K562 (cell line): ENCODE results near the gene HNRNPF. TPM values are rescaled to one million over a fixed set of nuclear protein-coding genes. Genes with fewer than 3 reads are reported as not detected.

Experiments used
- EGR1 ChIP-seq: fragments of 450-650 bp; conservative IDR thresholded peaks from 2 replicates; pipeline ENCODE4 v1.6.1; 2017; ENCODE audit warnings: mild to moderate bottlenecking
- EZH2 ChIP-seq: IDR thresholded peaks from 2 replicates; pipeline ENCODE4 v1.6.1; 2012; ENCODE audit warnings: low read depth, mild to moderate bottlenecking, inconsistent platforms, low read length, borderline replicate concordance
- NFE2 ChIP-seq: IDR thresholded peaks from 2 replicates; pipeline ENCODE4 v1.6.1; 2014; ENCODE audit warnings: antibody characterized with exemption, low read depth
- NR2F6 ChIP-seq: fragments of 450-650 bp; formaldehyde crosslinking; IDR thresholded peaks from 2 replicates; pipeline ENCODE4 v1.4.0; 2020; ENCODE audit warnings: mild to moderate bottlenecking
- NRF1 ChIP-seq, 2 experiments: fragments of 450-650 bp; IDR thresholded peaks in 1 of 2; conservative IDR thresholded peaks in 1 of 2; 2 replicates each; pipeline ENCODE4 v1.6.1; 2014; ENCODE audit warnings: mild to moderate bottlenecking in 2 of 2
- SNIP1 ChIP-seq: fragments of 450-650 bp; IDR thresholded peaks from 2 replicates; pipeline ENCODE4 v1.7.1; 2017; ENCODE audit warnings: low read depth, mild to moderate bottlenecking
- SREBF1 ChIP-seq: fragments of 150-350 bp; IDR thresholded peaks from 2 replicates; pipeline ENCODE4 v1.6.1; 2014; ENCODE audit warnings: antibody characterized with exemption, low read depth, low read length, borderline replicate concordance
- TEAD1 ChIP-seq, 2 experiments: fragments of 450-650 bp in 1 of 2; sonication (generic) in 1 of 2; formaldehyde crosslinking; IDR thresholded peaks; 2 replicates each; pipeline versions ENCODE4 v1.4.0 to v1.8.0; 2020 to 2022; ENCODE audit warnings: mild to moderate bottlenecking in 2 of 2, missing genetic modification reagents in 1 of 2
- TFAM ChIP-seq: fragments of 250-450 bp; sonication (Bioruptor Pico); conservative IDR thresholded peaks from 2 replicates; pipeline ENCODE4 v1.5.0; 2021; ENCODE audit warnings: mild to moderate bottlenecking, moderate library complexity
- ZBTB7A ChIP-seq: IDR thresholded peaks from 2 replicates; pipeline ENCODE4 v1.6.1; 2011; ENCODE audit warnings: low read depth, mild to moderate bottlenecking, low read length, moderate library complexity, borderline replicate concordance; ENCODE audit not compliant: control insufficient read depth
- ZNF584 ChIP-seq: fragments of 200-800 bp; sonication (Bioruptor generic); IDR thresholded peaks from 2 replicates; pipeline ENCODE4 v1.6.1; 2016; ENCODE audit warnings: low read depth, mild to moderate bottlenecking, missing genetic modification characterization, missing compliant biosample characterization
- ZNF644 ChIP-seq: fragments of 200-800 bp; sonication (Bioruptor generic); IDR thresholded peaks from 2 replicates; pipeline ENCODE4 v1.6.1; 2016; ENCODE audit warnings: low read depth, missing genetic modification characterization, missing compliant biosample characterization
- ZSCAN32 ChIP-seq: fragments of 450-650 bp; formaldehyde crosslinking; IDR thresholded peaks from 2 replicates; pipeline ENCODE4 v1.4.0; 2020; ENCODE audit warnings: mild to moderate bottlenecking, moderate library complexity
- polyA plus RNA-seq, 8 experiments: library from polyadenylated mRNA; depleted of rRNA in 4 of 8; stranded (reverse) in 5 of 8; unstranded in 3 of 8; fragments of >200 nt; fragmentation: Nextera tagmentation in 2 of 8; fragmentation: Illumina TruSeq in 1 of 8; extraction: Ambion mirVana in 2 of 8; extraction: Trizol in 1 of 8; gene quantifications; 2 replicates each; pipeline versions ENCODE4 v1.2.1 to v1.2.3, GENCODE V29; 2011 to 2014; ENCODE audit warnings: inconsistent platforms in 1 of 8, missing spikeins in 1 of 8
- total RNA-seq, 7 experiments: library from RNA; depleted of rRNA in 6 of 7; stranded (reverse); fragments of >200 nt in 6 of 7; fragmentation: Illumina TruSeq in 2 of 7; extraction: Trizol in 2 of 7; gene quantifications; 2 replicates each; pipeline versions ENCODE4 v1.2.1 to v1.2.3, GENCODE V29; 2011 to 2021; ENCODE audit warnings: low replicate concordance in 1 of 7
- TF ChIP-seq, protein P1 (sequence below), 2 experiments: fragments of 450-650 bp in 1 of 2; sonication (generic) in 1 of 2; formaldehyde crosslinking in 1 of 2; IDR thresholded peaks in 1 of 2; conservative IDR thresholded peaks in 1 of 2; 2 replicates each; pipeline versions ENCODE4 v1.6.1 to v1.8.1; 2016 to 2023; ENCODE audit warnings: mild to moderate bottlenecking in 2 of 2, moderate library complexity in 2 of 2, inconsistent platforms in 1 of 2, missing genetic modification reagents in 1 of 2
- TF ChIP-seq, protein P2 (sequence below): fragments of 450-650 bp; IDR thresholded peaks from 2 replicates; pipeline ENCODE4 v1.7.1; 2018; ENCODE audit warnings: mild to moderate bottlenecking, low read depth; ENCODE audit not compliant: partially characterized antibody
- TF ChIP-seq, protein P3 (sequence below), 2 experiments: fragments of 450-650 bp; formaldehyde crosslinking in 1 of 2; IDR thresholded peaks; 2 replicates each; pipeline versions ENCODE4 v1.4.0 to v1.6.1; 2014 to 2020; ENCODE audit warnings: mild to moderate bottlenecking in 2 of 2, borderline replicate concordance in 1 of 2, low read depth in 1 of 2

HNRNPF gene
- total and polyA plus RNA-seq, 9 of the 15 experiments (the other 6 are each of a cell fraction or from before 2014, with no cell fraction given) = 192 to 489 (median 416) TPM

DNA sequence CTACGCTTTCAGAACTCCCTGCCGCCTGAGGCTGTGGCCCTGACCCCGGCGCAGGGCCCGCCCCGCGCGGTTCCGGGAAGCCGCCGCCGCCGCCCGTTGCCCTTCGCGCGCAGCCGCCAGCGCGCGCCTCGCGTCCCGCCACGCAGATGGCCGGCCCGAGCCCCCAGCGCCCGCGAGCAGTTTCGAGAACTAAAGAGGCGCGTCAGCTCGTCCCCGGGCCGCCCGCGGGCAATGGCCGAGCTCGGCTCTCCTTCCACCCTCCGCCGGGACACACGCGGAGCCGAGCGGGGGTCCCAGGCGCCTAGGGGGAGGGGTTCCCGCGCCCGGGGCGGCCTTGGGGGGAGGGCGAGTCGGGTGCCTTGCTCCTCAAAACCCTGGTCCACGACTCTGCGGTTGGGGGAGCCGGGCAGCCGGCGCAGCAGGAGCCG lies 1.8 kb downstream of the HNRNPF start (continued):
- TF ChIP-seq, protein P1, sequence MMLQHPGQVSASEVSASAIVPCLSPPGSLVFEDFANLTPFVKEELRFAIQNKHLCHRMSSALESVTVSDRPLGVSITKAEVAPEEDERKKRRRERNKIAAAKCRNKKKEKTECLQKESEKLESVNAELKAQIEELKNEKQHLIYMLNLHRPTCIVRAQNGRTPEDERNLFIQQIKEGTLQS (IDR thresholded peaks at IDR 0.05) = no peak
- TF ChIP-seq, protein P1 (CRISPR knock-in tag; conservative IDR thresholded peaks at IDR 0.05) = no peak
- no peak for TF ChIP-seq TFAM (CRISPR knock-in tag)
- TF ChIP-seq SNIP1 = no peak
- TF ChIP-seq NR2F6 (CRISPR knock-in tag) = no peak
- TF ChIP-seq ZBTB7A = peak; percentile 89; the same call in 1 of the 2 replicates
- no peak for TF ChIP-seq SREBF1
- no peak for TF ChIP-seq NFE2
- TF ChIP-seq EGR1 = no peak
- TF ChIP-seq ZSCAN32 (CRISPR knock-in tag) = no peak
- TF ChIP-seq, protein P2, sequence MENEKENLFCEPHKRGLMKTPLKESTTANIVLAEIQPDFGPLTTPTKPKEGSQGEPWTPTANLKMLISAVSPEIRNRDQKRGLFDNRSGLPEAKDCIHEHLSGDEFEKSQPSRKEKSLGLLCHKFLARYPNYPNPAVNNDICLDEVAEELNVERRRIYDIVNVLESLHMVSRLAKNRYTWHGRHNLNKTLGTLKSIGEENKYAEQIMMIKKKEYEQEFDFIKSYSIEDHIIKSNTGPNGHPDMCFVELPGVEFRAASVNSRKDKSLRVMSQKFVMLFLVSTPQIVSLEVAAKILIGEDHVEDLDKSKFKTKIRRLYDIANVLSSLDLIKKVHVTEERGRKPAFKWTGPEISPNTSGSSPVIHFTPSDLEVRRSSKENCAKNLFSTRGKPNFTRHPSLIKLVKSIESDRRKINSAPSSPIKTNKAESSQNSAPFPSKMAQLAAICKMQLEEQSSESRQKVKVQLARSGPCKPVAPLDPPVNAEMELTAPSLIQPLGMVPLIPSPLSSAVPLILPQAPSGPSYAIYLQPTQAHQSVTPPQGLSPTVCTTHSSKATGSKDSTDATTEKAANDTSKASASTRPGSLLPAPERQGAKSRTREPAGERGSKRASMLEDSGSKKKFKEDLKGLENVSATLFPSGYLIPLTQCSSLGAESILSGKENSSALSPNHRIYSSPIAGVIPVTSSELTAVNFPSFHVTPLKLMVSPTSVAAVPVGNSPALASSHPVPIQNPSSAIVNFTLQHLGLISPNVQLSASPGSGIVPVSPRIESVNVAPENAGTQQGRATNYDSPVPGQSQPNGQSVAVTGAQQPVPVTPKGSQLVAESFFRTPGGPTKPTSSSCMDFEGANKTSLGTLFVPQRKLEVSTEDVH = no peak
- TF ChIP-seq, protein P3, sequence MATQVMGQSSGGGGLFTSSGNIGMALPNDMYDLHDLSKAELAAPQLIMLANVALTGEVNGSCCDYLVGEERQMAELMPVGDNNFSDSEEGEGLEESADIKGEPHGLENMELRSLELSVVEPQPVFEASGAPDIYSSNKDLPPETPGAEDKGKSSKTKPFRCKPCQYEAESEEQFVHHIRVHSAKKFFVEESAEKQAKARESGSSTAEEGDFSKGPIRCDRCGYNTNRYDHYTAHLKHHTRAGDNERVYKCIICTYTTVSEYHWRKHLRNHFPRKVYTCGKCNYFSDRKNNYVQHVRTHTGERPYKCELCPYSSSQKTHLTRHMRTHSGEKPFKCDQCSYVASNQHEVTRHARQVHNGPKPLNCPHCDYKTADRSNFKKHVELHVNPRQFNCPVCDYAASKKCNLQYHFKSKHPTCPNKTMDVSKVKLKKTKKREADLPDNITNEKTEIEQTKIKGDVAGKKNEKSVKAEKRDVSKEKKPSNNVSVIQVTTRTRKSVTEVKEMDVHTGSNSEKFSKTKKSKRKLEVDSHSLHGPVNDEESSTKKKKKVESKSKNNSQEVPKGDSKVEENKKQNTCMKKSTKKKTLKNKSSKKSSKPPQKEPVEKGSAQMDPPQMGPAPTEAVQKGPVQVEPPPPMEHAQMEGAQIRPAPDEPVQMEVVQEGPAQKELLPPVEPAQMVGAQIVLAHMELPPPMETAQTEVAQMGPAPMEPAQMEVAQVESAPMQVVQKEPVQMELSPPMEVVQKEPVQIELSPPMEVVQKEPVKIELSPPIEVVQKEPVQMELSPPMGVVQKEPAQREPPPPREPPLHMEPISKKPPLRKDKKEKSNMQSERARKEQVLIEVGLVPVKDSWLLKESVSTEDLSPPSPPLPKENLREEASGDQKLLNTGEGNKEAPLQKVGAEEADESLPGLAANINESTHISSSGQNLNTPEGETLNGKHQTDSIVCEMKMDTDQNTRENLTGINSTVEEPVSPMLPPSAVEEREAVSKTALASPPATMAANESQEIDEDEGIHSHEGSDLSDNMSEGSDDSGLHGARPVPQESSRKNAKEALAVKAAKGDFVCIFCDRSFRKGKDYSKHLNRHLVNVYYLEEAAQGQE (IDR thresholded peaks at IDR 0.05; ENCODE audit: borderline replicate concordance) = no peak
- TF ChIP-seq, protein P3 (CRISPR knock-in tag; IDR thresholded peaks at IDR 0.05; ENCODE audit: low read depth) = 0 out of 2 replicates have a peak, but pooled peaks have one; percentile 21
- no peak for TF ChIP-seq EZH2
- no peak for TF ChIP-seq ZNF584 (CRISPR knock-in tag)
- no peak for TF ChIP-seq TEAD1 (CRISPR knock-in tag; IDR thresholded peaks at IDR 0.05)
- peak; percentile 62; the same call in 1 of the 2 replicates for TF ChIP-seq ZNF644 (tag)
- peak; percentile 79 to 84; a peak in 3 of 4 replicates for TF ChIP-seq NRF1 (conservative IDR thresholded peaks at IDR 0.05 in 1 of 2, IDR thresholded peaks at IDR 0.05 in 1 of 2)
